GM18520 (cell line): ENCODE data around the gene PHTF2.

Source experiments
- ATAC-seq: cut with Tn5 transposase; IDR thresholded peaks from one replicate; pipeline ENCODE4 v1.9.1; 2021; ENCODE audit not compliant: unreplicated experiment

Gene PHTF2

DNA sequence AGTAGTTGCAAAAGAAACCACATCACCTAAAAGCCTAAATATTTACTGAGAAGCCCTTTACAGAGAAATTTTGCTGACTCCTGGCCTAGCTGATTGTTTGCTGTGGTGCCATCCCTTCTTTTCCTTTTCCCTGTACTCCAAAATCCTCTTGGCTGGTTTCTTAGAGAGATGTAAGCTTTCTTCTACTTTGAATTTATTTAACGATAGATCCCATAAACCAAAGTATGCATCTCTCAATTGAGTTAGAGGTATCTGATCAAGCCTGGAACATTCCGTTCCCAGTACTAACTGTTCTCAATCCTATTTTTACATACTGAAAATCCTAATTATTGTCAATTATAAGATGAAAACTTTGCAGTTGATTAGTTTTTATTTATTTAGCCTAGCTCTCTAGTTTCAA is 6.6 kb upstream of the PHTF2 start:
- no peak for ATAC-seq

DNA sequence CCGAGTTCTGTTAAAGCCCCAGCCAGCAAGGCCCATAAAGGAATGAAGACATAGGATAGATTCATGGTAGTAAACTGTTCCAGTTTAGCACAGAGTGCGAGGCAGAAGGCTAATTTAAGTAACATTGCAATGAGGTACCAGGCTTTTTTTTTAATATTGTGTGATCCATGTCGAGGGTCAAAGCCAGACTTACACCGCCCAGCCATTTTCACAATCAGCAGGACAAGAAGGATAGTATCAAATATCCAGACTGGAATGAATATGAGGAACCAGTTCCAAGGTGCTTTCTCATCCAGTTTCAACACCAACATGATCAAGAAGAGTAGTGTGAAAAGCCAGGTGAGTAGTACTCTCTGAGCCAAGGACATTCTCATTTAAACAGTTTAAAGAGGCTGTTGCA is 4.6 kb upstream of the PHTF2 start:
- no peak for ATAC-seq

DNA sequence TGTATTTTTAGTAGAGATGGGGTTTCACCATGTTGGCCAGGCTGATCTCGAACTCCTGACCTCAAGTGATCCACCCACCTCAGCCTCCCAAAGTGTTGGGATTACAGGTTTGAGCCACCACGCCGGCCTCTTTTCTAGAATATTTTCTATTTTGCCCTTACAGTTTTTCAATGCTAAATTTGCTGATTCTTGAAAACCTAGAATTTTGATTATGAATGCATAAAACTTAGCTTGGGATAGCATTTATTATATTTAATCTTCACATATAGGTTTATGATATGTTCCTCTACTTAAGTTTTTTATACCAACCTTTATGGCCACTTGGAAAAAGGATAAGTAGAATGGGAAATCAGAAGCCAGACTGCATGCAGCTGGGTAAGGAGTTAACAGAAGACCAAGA is 2.5 kb upstream of the PHTF2 start:
- ATAC-seq: no peak

DNA sequence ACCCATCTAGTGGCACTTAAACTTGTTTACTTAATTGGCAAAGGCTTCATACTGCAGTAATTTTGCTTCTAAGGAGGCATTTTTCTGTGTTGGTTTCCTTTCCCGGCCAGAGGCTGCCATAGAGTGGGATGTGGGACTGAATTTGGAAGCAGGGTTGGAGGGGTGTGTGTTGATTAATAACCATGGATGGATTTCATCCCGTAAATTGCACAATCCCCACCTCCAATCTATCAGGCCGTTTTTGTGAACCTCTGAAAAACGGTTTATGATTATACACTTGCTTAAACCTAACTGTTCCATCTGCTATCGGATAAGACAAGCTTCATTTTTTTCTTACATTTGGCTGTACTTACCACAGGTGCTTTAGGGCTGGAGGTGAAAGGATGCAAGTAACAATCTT is 1.6 kb upstream of the PHTF2 start:
- no peak for ATAC-seq

DNA sequence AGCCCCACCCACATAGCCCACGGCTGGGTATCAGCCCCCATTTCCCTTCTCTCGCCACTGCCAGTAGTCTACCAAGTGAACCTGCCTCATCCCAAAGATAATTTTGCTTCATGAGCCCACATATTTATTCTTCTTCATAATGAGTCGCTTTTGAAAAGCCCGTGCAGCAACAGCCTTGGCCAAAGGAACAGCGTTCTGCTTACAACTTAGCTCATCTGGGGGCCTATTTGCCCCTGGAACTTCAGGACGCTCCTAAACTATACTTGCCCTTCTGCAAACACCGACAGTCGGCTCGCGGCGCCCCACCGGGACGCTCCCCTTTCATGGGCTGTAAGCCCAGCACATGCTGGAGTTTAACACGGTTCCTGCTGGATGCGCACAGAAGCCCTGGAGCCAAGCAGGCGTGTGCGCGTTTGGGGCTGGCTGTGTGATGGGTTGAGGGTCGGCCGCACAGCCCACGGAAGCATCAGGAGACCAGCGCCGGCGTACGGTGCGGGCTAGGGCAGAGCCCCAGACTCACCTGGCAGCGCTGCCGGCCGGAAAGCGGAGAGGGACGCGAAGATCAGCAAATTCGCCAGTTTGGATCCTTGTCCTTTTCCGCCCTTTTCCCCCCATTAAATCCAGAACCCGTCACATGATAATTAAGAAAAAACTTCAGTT is 709 bp upstream of the PHTF2 start:
- ATAC-seq: peak; percentile 6

DNA sequence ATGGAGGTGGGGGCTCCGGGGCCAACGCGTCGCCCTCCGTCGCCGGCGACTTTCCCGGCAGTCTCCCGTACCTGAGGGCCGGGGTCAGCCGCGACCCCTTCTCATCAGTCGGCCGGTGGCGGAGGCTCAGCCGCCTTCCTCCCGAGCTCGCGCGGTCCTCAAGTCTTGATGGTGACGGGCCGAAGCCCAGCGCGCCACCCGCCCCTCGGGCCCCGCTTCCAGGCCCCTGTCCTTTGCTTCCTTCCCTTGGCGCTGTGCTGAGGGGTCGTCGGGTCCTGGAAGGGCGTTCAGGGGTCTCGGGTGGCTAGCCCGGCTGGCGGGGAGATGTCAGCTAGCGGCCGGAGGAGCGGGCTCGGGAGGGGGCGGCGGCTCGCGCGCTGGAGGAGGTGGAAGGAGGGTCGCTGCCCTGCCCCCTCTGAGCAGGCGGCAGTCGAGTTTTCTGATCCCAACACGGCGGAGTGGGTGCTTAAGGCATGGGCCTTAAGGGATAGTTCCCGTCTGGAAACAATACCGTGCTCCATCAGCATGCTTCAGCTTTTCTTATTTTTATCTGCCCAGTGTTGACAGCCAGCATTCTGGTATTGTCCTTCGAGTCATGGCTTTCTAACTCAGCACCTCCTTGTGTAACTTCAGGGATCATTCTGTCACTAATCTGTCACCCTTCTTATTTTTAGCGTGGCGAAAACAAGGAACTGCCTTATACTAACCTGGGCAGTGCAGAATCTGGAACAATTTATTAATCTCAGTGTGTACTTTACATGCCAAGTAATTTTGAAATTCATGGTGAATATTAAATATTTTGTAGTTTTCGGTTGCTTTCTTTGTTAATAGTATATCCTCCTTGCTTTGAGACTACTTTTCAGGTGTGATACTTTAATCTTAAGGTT is 748 bp downstream of the PHTF2 start:
- ATAC-seq: no peak

DNA sequence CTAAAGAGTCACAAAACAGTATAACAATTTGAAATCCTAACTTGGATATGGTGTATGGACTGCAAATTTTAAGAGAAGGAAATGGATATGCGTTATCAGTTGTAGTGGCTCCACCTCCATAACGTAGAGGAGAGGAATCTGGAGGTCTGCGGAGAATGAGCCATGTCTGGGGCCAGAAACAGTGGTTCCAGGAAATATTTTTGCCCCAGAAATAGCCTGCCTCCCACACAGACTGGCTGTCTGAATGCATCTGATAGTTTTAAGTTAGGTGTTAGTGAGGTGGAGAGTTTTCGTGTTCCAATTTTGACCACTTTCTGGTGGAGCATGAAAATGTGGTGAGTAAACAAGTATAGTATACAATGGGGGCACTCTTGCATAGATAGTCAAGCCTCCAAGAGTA is 1.6 kb downstream of the PHTF2 start:
- ATAC-seq: no peak

DNA sequence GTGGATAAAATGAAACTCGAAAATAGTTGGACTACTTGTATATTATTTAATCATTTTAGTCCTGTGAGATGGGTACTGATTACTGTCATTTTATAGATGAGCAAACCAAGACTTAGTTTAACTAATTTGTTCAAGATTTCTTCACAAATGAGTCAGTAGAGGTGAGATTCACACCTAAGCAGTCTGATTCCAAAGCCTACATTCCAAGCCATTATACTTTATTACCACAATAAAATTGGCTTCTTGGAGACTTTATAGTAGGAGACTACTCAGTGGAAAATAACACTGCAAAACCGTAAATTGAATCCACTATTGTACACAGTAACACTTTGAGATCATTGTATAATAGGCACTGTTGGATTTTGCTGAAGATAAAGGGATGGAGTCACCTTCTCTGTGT is 2.2 kb downstream of the PHTF2 start:
- no peak for ATAC-seq

DNA sequence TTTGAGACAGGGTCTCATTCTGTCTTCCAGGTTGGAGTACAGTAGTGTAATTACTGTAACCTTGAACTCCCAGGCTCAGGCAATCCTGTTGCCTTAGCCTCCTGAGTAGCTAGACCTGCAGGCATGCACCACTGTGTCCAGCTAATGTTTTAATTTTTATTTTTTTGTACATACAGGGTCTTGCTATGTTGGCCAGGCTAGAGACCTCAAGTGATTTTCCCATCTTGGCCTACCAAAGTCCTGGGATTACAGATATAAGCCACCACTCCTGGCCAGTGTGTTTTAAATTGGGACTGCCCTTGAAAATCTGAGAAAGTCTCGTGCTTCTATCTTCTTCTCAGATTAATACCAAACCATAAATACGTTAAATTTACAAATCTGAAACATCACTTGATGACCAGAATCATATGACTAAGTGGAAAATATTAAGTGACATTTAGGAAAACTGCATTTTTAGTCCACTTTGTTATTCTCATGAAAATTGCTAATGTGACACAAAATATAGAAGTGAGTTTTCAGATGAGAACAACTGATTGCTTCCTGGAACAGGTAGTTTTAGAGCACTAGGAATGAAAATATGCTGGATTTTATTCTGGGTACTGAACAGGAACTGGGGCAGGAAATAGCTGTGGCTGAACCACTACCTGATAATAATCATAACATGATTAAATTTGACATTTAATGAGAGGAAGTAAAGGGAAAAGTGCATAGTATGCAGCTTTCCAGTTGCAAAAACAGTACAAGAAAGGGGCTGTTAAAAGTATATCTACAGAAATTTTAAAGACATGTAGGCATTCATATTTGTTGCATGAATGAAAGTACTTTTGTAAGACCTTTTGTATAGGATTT is 4.2 kb downstream of the PHTF2 start:
- ATAC-seq: no peak

DNA sequence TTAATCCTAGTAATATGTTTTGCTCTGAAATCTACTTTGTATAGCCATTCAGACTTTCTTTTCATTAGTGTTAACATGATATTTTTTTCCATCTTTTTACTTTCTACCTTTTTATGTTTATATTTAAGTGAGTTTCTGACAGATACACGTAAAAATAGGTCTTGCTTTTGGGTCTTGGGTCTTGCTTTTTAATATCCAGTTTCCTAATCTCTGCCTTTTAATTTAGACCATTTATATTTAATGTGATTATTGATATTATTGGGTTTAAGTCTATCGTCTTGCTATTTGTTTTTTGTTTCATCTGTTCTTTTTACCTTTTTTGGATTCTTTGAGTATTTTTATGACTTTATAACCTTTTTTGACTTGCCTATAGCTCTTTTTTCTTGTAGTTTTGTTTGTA is 7.9 kb downstream of the PHTF2 start:
- ATAC-seq: no peak

DNA sequence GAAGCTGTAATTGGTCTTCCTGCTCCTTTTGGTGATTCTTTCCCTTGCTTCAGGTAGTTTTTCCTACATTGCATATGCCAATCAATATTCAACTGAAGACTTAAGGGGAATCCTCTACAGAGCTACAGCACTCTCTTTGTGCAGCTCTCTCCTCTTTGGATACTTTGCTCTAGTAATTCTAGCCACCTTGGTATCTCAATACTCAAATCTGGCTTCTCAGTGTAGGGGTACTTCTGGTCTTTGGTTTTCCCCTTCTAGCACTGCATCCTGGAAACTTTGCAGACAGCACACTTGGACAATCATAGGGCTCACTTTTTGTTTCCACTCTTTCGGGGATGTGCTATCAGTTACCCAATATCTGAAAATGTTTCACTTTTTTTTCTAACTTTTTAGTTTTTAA is 9.9 kb downstream of the PHTF2 start:
- ATAC-seq: no peak

DNA sequence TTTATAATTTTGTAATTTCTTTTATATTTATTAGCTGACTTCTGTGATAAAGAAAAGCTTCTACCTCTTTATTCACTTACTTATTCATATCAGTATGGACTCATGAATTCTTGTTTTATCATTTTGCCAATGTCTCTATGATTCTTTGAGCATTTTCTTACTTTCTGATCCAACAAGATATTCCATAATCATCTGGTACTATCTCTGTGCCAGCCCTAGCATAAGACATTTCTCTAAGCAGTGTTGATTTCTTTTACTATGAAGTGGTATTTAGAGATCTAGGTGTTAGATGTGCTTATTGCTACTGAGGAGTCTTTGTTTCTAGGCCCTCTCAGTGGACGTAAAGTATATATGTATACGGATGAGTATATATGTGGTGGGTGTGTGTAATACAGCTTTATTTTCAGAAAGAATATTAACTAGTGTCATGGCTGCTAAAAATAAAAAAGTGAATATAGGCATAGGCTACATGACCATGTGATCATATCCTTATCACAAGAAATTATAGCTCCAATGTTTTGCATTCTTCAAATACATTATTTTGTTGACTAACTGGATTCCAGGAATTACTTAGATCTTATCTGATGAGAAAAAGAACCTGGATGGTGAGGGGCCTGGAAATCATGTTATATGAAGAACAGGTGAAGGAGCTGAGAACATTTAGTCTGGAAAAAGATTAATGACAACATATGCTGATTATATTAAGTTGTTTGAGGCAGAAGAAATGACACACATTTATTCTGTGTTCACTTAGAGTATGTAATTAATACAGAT is 13.1 kb downstream of the PHTF2 start:
- no peak for ATAC-seq

DNA sequence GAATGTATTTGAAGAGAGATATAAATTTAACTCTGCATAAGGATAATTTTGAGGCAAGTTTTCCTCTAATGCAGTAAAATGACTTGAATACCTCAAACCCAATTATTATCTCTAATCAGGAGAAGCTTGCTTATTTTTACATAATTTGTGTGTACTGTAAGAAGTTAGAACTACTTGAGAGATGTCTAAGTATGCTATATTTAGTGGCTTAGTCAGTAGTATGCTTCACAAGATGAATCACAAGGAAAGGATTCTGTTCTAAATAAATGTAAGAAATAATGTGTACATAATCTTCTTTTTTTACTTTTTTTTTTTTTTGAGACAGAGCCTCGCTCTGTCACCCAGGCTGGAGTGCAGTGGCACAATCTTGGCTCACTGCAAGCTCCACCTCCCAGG is 13.7 kb downstream of the PHTF2 start:
- ATAC-seq: no peak

DNA sequence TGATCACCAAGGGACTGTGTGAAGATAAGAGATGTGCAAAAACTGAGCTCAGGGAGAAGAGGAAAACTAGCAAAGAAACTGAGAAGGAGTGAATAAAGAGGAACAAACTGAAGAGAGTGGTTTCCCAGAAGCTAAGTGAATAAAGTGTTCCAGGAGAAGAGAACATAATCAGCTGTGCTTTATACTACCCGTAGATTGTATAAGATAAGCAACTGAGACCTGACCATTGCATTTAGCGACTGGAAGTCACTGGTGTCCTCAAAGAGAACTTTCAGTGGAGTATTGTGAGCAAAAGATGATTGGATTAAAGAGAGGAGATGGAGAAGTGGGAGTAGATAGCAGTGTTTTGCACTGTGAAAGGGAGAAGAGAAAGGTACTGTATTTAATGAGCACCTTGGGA is 14.6 kb downstream of the PHTF2 start:
- ATAC-seq: no peak

DNA sequence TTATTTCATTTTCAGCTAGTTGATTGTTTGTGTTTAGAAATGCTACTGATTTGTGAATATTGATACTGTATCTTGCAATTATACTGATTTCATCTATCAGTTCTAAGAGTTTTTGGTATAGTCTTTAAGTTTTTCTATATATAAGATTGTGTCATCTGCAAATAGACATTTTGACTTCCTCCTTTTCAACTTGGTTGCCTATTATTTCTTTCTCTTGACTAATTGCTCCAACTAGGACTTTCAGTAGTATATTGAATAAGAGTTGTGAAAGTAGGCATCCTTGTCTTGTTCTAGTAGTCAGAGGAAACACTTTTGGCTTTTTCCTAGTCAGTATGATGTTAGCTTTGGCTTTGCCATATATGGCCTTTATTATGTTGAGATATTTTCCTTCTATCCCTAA is 20.4 kb downstream of the PHTF2 start:
- no peak for ATAC-seq

DNA sequence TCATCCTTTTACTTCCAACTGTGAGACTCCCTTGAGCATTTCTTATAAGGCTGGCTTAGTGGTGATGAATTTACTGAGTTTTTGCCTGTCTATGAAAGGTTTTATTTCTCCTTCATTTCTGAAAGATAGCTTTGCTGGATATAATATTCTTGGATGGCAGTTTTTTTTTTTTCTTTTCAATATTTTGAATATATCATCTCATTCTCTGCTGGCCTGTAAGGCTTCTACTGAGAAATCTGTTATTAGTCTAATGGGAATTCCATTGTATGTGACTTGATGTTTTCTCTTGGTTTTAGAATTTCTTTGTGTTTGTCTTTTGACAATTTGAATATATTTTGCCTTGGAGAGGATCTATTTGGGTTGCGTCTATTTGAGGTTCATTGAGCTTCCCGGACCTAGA is 22.4 kb downstream of the PHTF2 start:
- no peak for ATAC-seq

DNA sequence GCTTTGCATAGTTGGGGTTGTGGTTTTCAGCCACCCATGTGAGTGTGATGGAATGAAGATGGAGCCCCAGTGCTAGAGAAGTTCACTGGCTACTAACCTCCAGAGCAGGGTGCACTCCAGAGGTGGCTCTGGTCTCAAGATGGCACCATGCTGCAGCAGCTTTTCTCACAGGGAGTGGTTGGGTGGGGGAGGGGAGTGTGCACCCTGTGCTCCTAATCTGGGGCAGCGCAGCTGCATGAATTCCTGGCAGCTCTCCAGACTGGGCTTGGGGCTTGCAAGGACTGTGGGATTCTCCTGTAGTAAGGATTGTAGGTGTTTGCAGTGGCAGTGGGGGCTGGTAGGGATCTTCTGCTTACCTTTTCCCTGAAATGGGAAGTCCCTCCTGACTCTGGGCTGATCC is 23.7 kb downstream of the PHTF2 start:
- ATAC-seq: no peak

DNA sequence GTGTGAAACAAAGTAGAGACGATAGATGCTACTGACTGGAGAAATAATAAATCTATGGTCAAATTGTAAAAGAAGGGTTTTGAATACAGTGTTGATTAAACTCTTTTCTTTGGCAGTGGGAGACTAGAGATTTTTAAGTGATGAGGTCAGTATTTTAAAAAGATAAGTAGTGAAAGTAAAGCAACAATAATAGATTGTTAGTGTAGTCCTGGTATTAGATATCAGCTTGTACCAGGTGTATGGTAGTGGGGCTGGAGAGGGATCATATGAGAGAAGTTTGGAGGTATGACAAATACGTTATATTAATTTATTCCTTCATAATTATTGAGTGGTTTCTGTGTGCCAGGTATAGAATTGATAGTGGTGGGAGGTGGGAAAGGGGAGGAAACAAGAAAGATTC is 25.2 kb downstream of the PHTF2 start:
- no peak for ATAC-seq

DNA sequence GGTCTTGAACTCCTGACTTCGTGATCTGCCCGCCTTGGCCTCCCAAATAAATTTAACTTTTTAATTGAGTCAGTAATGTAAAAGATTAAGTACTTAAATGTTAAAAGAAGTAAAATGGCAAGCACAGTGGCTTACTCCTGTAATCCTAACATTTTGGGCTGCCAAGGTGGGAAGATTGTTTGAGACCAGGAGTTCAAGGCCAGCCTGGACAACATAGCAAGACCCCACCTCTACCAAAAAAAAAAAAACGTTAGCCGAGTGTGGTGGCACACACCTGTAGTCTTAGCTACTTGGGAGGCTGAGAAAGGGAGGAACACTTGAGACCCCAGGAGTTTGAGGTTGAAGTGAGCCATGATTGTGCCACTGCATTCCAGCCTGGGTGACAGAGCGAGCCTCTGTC is 26.1 kb downstream of the PHTF2 start:
- ATAC-seq: no peak

DNA sequence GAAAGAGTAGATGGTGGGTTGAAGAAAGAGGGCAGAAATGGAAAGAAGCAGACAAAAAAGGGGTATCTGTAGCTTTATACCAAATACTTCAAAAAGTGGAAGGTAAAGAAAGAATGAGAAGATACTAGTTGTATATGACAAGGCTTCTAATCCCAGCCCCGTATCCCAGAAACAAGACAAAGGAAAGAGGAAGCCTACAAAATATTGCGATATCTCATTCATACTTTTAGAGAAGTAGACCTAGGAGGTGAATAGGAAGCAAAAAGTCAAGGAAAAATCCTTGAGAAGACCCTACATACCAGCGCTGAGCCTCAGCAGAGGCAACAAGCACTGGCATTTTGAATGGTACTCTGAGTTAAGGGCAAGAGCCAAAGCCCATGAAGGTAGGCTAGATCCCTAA is 26.6 kb downstream of the PHTF2 start:
- no peak for ATAC-seq

DNA sequence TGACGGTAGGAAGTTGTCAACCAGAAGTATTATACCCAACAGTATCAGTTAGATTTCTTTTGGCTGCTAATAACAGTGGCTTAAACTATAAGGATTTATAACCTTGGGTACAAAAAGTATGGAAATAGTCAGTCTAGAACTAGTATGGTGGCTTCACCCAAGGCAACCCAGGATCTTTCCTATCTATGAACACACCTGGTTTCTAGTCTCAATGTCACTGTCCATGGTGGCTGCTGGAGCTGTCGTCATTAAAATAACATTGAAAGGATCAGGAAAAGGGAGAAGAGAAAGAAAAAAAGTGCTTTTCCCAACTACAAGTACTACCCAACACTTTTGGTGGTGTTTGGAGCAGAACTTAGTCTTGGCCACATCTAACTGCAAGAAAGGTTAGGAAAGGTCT is 27.7 kb downstream of the PHTF2 start:
- no peak for ATAC-seq
